CD14-positive monocyte (primary cell): Measurements from ENCODE around the gene CRTC1. TPM values are rescaled to one million over a fixed set of nuclear protein-coding genes. Genes with fewer than 3 reads are reported as not detected.

Experiments
- DNase-seq, 3 donors: peaks; one replicate each; pipeline ENCODE4 v3.0.0-alpha.2; 2011 to 2022
- H2AFZ ChIP-seq: 2 replicates; pipeline ENCODE4 v1.6.0; 2012; ENCODE audit warnings: mild to moderate bottlenecking, low read depth, low read length, inconsistent platforms; ENCODE audit not compliant: insufficient read depth, poor library complexity, severe bottlenecking
- H3K27ac ChIP-seq, 2 donors: 1 replicate in 1 of 2; 2 replicates in 1 of 2; pipeline ENCODE4 v1.5.1; 2012 to 2013; ENCODE audit warnings: low read length in 2 of 2, control low read depth in 1 of 2, inconsistent platforms in 1 of 2, low read depth in 1 of 2, mild to moderate bottlenecking in 1 of 2
- H3K27me3 ChIP-seq, 2 donors: one replicate each; pipeline versions ENCODE4 v1.6.0 to v1.6.1; 2011 to 2013; ENCODE audit warnings: low read length in 2 of 2; ENCODE audit not compliant: control insufficient read depth in 2 of 2, insufficient read depth in 2 of 2
- H3K36me3 ChIP-seq, 2 donors: replicated peaks in 1 of 2; 1 replicate in 1 of 2; 2 replicates in 1 of 2; pipeline versions ENCODE4 v1.5.1 to v1.6.1; 2012 to 2013; ENCODE audit warnings: low read length in 2 of 2, control low read depth in 1 of 2, inconsistent platforms in 1 of 2, mild to moderate bottlenecking in 1 of 2; ENCODE audit not compliant: insufficient read depth in 2 of 2, control insufficient read depth in 1 of 2
- H3K4me1 ChIP-seq, 2 donors: 1 replicate in 1 of 2; 2 replicates in 1 of 2; pipeline versions ENCODE4 v1.5.1 to v1.6.1; 2012 to 2013; ENCODE audit warnings: low read length in 2 of 2, control low read depth in 1 of 2, inconsistent platforms in 1 of 2, mild to moderate bottlenecking in 1 of 2, moderate library complexity in 1 of 2; ENCODE audit not compliant: insufficient read depth in 2 of 2, control insufficient read depth in 1 of 2
- H3K4me2 ChIP-seq: replicated peaks from 2 replicates; pipeline ENCODE3; 2012; ENCODE audit warnings: low read length, moderate library complexity, mild to moderate bottlenecking; ENCODE audit not compliant: poor library complexity, severe bottlenecking; ENCODE audit errors: extremely low read depth
- H3K4me3 ChIP-seq, 3 experiments: fragments of 200-600 bp in 1 of 3; sonication (generic) in 1 of 3; replicated peaks in 1 of 3; 1 replicate in 2 of 3; 2 replicates in 1 of 3; pipeline ENCODE4 v1.5.1; 2011 to 2013; ENCODE audit warnings: low read length in 3 of 3, mild to moderate bottlenecking in 3 of 3, control low read depth in 2 of 3, low read depth in 2 of 3, inconsistent platforms in 1 of 3, moderate library complexity in 1 of 3
- H3K79me2 ChIP-seq: 2 replicates; pipeline ENCODE4 v1.6.0; 2012; ENCODE audit warnings: mild to moderate bottlenecking, control low read depth, inconsistent platforms, low read length, moderate library complexity; ENCODE audit not compliant: insufficient read depth
- H3K9ac ChIP-seq: 2 replicates; pipeline ENCODE4 v1.6.0; 2017; ENCODE audit warnings: low read length, mild to moderate bottlenecking; ENCODE audit not compliant: insufficient read depth, poor library complexity, severe bottlenecking
- H3K9me3 ChIP-seq, 2 donors: replicated peaks in 1 of 2; 1 replicate in 1 of 2; 2 replicates in 1 of 2; pipeline versions ENCODE4 v1.5.1 to v1.6.1; 2012 to 2013; ENCODE audit warnings: low read length in 2 of 2, control low read depth in 1 of 2; ENCODE audit not compliant: control insufficient read depth in 1 of 2, insufficient read depth in 1 of 2
- H4K20me1 ChIP-seq: 2 replicates; pipeline ENCODE4 v1.6.0; 2012; ENCODE audit warnings: mild to moderate bottlenecking, low read length, control low read depth, moderate library complexity; ENCODE audit not compliant: insufficient read depth
- H3K27ac Mint-ChIP-seq, 7 donors: one replicate each; pipeline ENCODE4 v1.8.0; 2020; ENCODE audit warnings: mild to moderate bottlenecking in 7 of 7, mixed read lengths in 7 of 7, moderate library complexity in 6 of 7, inconsistent platforms in 2 of 7
- H3K27me3 Mint-ChIP-seq, 3 donors: one replicate each; pipeline ENCODE4 v1.8.0; 2021 to 2022; ENCODE audit warnings: low read depth in 3 of 3, mild to moderate bottlenecking in 3 of 3, mixed read lengths in 3 of 3, moderate library complexity in 3 of 3, inconsistent platforms in 1 of 3
- H3K36me3 Mint-ChIP-seq, 2 donors: one replicate each; pipeline ENCODE4 v1.8.0; 2020; ENCODE audit warnings: mixed read lengths in 2 of 2, inconsistent platforms in 1 of 2, mild to moderate bottlenecking in 1 of 2
- H3K4me1 Mint-ChIP-seq: one replicate; pipeline ENCODE4 v1.8.0; 2020; ENCODE audit warnings: mild to moderate bottlenecking, mixed read lengths
- H3K4me3 Mint-ChIP-seq, 2 donors: one replicate each; pipeline ENCODE4 v1.8.0; 2020; ENCODE audit warnings: mild to moderate bottlenecking in 2 of 2, mixed read lengths in 2 of 2, moderate library complexity in 1 of 2
- H3K9me3 Mint-ChIP-seq, 7 donors: one replicate each; pipeline ENCODE4 v1.8.0; 2020 to 2022; ENCODE audit warnings: mixed read lengths in 7 of 7, mild to moderate bottlenecking in 6 of 7, moderate library complexity in 6 of 7, inconsistent platforms in 2 of 7
- CTCF ChIP-seq: fragments of 200-600 bp; IDR thresholded peaks from one replicate; pipeline ENCODE4 v1.8.0; 2022; ENCODE audit warnings: antibody characterized with exemption, mild to moderate bottlenecking
- WGBS: methylation state at CpG from one replicate; pipeline ENCODE4 v1.1.5; 2013; ENCODE audit warnings: missing lambda C conversion rate; ENCODE audit not compliant: insufficient coverage; 5-methylcytosine and 5-hydroxymethylcytosine counted together
- intact Hi-C, 2 donors: fragments of 100-400 bp; cut with micrococcal nuclease; formaldehyde crosslinking; loops; one replicate each; pipeline versions ENCODE4 v1.15.0 to v1.15.1; 2023
- polyA plus RNA-seq, 3 donors: library from polyadenylated mRNA; depleted of rRNA in 1 of 3; unstranded in 2 of 3; stranded (reverse) in 1 of 3; fragments of 300-500 nt in 2 of 3; fragments of >200 nt in 1 of 3; fragmentation: Illumina TruSeq in 2 of 3; gene quantifications; 1 replicate in 2 of 3; 2 replicates in 1 of 3; pipeline ENCODE4 v1.2.3, GENCODE V29; 2012 to 2021

Gene CRTC1
- polyA plus RNA-seq, 3 donors, result 0.28 to 9.2 (median 0.55) TPM

GRCh38 chr19:18804139-18804601 is 120.7 kb downstream of the CRTC1 start:
- H3K4me2 ChIP-seq, result no peak overlapping the region
- DNase-seq, result no peak
- H3K9ac ChIP-seq, result no peak overlapping the region
- no peak overlapping the region for H3K4me3 ChIP-seq
- H3K27me3 ChIP-seq, result peaks cover 0 to 10% of the 10 kb centered on the region in 2 donors
- Mint-ChIP-seq H3K4me3 (no peak overlapping the region), H3K27ac (no peak overlapping the region), H3K36me3 (no peaks in the 10 kb centered on the region), H3K4me1 (peaks cover 5% of the 10 kb centered on the region), H3K9me3 (peaks cover 0 to 4% (median 0%) of the 10 kb centered on the region in 7 donors), H3K27me3 (peaks cover 13 to 40% (median 32%) of the 10 kb centered on the region in 3 donors)
- intact Hi-C loops, result no loop called here
- H3K4me1 ChIP-seq, result peaks cover 3 to 4% of the 10 kb centered on the region in 2 donors
- H2AFZ ChIP-seq, result no peak overlapping the region
- WGBS, result 96% methylated on average over 14 of the region's 15 CpGs
- no peaks in the 10 kb centered on the region for H3K36me3 ChIP-seq
- H3K9me3 ChIP-seq, result no peaks in the 10 kb centered on the region
- no peak for TF ChIP-seq CTCF
- H4K20me1 ChIP-seq, result no peaks in the 10 kb centered on the region
- no peak overlapping the region for H3K27ac ChIP-seq
- H3K79me2 ChIP-seq, result no peaks in the 10 kb centered on the region

GRCh38 chr19:18804643-18805042 is 121.2 kb downstream of the CRTC1 start:
- Histone ChIP-seq H4K20me1 (no peaks in the 10 kb centered on the region), H2AFZ (no peak overlapping the region), H3K27ac (no peak overlapping the region), H3K4me3 (no peak overlapping the region), H3K4me2 (no peak overlapping the region), H3K9me3 (no peaks in the 10 kb centered on the region), H3K4me1 (peaks cover 7 to 9% of the 10 kb centered on the region in 2 donors), H3K79me2 (no peaks in the 10 kb centered on the region), H3K36me3 (no peaks in the 10 kb centered on the region), H3K9ac (no peak overlapping the region), H3K27me3 (peaks cover 0 to 10% of the 10 kb centered on the region in 2 donors)
- peaks cover 0 to 4% (median 0%) of the 10 kb centered on the region in 7 donors for H3K9me3 Mint-ChIP-seq
- H3K27me3 Mint-ChIP-seq, result peaks cover 13 to 40% (median 32%) of the 10 kb centered on the region in 3 donors
- DNase-seq, result no peak
- no peaks in the 10 kb centered on the region for H3K36me3 Mint-ChIP-seq
- no peak overlapping the region for H3K27ac Mint-ChIP-seq
- H3K4me1 Mint-ChIP-seq, result peaks cover 8% of the 10 kb centered on the region
- TF ChIP-seq CTCF, result no peak
- no peak overlapping the region for H3K4me3 Mint-ChIP-seq
- intact Hi-C loops, result no loop called here
- WGBS, result 97% methylated on average over 7 of the region's 8 CpGs
